GM19099 (cell line): ENCODE results near the gene LENG9.

Experiments
- POLR2A ChIP-seq: IDR thresholded peaks from 3 replicates; pipeline ENCODE4 v1.6.1; 2011; ENCODE audit warnings: low read depth; ENCODE audit not compliant: insufficient read length; ENCODE audit errors: extremely low read depth

Gene LENG9

DNA sequence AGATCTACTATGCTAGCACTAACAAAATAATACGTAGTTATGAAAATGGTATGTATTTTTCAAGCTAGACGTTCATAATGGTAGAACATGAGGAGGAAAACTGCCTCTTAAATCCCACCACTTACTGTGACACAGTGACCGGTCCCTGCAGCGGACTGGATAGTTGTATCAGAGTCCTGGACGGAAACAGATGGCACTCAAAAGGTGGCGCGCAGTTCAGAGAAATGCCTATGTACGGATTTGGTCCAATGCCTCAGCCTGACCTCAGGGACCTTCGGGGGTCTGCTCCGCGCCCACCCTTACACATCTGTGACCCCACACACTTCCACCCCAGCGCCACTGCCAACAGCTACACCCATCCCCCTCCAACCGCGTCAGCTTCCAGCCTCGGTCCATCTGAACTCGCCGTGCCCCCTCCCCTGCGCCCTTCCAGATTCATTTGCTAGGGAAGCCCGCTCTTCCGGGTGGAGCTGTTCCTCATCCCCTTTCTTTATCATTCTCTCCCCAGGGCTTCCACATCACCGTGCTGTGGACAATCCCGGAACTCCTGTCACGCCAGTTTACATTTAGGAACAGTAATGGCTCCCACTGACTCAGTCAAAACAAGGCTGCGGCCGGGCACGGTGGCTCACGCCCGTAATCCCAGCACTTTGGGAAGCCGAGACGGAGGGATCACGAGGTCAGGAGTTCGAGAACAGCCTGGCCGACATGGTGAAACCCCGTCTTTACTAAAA lies 15.4 kb downstream of the LENG9 start:
- no peak for TF ChIP-seq POLR2A

DNA sequence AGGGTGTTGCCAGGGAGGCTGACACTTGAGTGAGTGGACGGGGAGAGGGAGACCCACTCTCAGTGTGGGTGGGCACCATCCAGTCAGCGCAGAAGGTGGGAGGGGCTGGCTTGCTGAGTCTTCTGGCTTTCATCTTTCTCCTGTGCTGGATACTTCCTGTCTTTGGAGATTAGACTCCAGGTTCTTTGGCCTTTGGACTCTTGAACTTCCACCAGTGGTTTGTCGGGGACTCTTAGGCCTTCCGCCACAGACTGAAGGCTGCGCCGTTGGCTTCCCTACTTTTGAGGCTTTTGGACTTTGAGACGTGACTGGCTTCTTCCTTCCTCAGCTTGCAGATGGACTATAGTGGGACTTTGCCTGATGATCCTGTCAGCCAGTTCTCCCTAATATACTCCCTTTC lies 18.8 kb downstream of the LENG9 start:
- no peak for TF ChIP-seq POLR2A

DNA sequence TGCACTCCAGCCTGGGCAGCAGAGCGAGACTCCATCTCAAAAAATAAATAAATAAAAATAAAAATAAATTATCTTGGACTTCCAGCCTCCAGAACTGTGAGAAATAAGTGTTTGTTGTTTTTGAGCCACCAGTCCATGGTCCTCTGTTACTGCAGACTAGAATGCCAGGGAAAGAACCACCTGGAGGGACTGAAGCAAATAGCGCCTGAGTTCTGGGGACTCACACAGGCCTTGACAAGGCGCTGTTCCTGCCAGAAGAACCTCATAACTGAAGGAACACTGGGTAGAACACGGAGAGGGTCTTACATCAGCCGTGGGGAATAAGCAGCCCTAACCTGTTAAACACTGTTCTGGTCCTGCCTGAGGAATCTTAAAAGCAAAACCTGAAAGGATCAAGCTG lies 22.9 kb downstream of the LENG9 start:
- no peak for TF ChIP-seq POLR2A

DNA sequence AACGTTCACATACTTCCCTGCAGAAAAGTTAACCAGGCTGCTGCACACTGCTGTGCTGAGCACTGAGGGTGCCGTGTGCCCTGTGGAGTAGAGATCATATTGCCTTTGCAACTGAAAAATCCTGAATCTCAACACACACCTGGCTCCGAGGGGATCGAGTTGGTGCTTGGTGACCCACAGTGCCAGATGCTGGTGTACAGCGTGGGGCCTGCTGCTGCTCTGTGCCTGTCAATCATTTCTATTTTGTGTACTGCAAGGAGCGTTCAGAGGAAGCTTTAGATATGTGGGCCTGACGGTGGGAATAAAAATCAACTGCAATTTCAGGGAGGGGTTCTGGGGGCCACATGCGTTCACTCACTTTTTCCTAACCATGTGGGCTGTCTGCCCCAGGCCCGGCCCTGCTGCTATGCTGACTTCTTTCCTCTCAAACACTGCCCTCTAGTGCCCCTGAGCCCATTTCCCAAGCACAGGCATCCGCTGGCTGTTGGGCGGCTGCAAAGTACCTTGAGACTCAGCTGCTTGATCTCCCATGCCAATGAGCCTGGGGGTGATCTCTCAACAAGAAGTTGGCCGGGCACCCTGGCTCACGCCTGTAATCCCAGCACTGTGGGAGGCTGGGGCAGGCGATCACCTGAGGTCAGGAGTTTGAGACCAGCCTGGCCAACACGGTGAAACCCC lies 24.3 kb downstream of the LENG9 start:
- TF ChIP-seq POLR2A: no peak

DNA sequence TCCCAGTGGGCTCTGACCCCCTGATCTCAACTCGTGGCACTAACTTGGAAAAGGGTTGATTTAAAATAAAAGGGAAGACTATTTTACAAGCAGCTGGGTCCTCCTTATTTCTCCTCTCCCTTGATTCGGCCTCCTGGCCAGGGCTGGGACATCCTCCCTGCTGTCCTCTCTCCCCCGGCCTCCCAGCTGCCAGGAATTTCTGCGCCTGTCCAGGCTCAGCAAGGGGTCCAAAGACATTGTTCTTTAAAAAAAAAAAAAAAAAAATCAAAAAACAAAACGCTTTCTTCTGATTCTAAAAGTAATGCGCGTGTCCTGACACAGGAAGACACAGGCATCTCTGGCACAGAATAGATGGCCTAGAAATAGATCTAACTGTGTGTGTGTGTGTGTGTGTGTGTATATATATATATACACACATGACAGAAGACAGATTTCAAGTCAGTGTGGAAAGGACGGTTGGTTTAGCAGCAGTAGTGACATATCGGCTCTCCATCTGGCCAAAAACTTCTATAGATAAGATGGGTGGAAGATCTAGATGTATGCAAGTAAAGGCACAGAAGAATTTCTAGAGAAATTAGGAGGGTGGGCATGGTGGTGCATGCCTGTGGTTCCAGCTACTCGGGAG lies 26.8 kb downstream of the LENG9 start:
- no peak for TF ChIP-seq POLR2A

DNA sequence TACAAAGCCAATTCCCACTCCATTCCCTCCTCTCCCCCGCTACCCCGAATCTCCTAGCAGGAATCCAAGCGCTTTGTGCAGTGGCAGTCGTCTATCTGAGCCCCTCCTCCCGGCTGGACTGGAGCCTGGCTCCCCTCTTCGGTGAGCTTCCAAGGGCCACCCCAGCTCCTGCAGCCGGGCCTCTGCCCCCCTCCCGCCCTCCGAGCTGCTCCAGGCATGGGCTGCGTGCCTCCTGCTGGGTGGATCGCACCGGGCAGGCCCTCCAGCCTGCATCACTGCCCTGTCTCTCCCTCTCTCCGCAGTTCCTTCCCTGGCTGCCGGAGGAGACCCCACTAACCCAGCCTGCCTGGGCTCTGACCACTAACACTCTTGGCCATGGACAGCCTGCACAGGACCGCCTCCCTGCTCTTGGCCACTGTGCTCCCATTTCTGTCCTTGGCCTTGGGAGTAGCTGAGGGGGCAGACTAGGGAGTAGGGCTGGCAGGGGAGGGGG lies 27.5 kb downstream of the LENG9 start:
- no peak for TF ChIP-seq POLR2A

DNA sequence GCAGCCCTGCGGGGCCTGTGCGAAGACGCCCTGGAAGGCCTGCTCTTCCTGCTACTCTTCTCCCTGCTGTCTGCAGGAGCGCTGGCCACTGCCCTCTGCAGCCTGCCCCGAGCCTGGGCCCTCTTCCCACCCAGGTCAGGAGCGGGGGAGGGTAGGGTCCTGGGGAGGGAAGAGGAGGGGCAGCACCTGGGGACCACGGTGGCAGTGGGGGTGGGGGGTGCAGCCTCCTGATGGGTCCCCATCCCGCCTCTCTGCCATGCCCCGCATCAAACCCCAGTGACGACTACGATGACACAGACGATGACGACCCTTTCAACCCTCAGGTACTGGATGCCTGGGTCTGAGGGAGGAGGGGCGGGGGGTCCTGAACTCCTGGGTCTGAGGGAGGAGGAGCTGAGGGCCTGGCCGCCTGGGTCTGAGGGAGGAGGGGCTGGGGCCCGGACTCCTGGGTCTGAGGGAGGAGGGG lies 28.0 kb downstream of the LENG9 start:
- no peak for TF ChIP-seq POLR2A

DNA sequence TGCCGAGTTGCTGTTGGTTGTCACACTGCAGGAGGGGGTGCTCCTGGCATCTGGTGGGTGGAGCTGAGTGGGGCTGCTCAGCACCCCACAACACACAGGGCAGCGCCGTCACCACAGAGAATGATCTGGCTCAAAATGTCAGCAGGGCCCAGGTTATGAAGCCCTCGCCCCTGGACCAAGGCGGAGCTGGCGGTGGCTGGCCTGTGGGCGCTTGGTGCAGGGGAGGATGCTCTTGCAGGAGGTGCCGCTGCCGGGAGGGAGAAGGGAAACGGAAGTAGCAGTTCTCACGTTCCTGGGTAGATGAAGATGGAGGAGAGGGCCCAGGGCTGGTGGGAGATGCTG lies 28.7 kb downstream of the LENG9 start:
- no peak for TF ChIP-seq POLR2A

DNA sequence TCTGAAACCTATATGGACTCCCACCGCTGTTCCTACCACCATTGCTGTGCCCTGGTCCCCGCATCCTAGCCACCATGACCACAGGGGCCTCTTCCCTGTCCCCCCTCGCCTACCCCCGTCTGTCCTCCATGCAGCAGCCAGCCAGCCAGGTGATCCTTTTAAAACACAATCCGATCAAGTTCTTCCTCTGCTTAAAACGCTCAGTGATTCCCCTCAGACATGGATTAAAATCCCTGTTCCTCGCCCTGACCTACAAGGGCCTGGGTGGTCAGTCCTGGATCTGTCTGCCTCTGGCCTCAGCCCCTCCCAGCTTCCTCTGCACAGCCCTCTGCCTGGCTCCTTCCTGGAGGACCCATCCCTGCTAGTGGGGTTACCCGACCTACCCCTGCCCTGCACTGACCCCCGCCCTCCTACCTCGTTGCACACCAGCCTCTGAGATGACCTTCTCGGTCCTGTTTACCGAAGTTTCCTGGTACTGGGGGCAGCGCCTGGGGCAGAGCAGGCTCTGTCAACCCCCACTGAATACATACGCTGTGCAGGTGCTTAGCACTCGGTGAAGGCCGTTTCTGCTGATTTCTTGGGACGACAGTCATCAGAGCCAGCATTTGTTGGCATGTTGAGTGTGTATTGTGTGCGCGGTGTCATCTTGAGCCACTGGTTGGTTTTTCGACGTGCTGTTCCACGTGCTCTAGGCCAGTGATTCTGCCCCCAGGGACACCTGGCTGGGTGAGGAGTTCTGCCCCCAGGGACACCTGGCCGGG lies 29.3 kb downstream of the LENG9 start:
- TF ChIP-seq POLR2A: no peak

DNA sequence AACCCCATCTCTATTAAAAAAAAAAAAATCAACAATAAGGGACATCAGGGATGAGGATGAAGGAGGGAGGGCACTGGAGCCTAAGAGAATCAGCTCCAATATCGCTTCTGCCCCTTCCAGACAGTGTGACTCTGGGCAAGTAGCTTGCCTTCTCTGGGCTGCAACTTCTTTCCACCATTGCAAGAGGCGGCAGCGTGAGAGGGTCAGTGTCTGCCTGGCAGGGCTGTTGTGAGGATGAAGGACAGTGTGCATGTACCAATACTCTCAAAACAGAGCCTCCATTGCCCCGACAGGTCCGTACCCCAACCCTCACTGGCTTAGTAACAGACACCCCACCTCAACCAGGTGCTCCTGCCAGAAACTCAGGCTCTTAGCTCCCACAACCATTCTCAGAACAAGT lies 29.9 kb downstream of the LENG9 start:
- no peak for TF ChIP-seq POLR2A

DNA sequence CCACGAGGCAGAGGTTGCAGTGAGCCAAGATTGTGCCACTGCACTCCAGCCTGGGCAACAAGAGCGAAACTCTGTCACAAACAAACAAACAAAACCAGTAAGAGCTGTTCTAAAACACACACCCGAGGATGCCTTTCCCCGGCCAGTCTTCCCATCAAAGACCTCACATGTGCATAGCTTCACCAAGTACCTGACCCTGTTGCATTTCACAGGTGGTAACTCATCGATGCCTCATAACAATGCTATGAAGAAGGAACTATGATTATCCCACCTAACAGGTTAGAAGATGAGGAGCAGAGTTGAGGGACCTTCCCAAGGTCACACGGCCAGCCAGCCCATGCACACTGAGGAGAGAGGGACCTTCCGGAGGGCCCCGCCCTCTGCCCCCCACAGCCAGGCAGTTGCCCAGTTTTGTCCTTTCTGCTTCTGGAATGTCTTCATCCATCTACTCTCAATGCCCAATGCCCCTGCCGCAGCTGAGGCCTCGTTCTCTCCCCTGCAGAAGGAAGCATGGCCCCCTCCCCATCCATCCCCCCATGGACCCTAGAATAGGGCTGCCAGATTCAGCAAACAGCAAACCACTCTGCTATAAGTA lies 31.3 kb downstream of the LENG9 start:
- TF ChIP-seq POLR2A: no peak

DNA sequence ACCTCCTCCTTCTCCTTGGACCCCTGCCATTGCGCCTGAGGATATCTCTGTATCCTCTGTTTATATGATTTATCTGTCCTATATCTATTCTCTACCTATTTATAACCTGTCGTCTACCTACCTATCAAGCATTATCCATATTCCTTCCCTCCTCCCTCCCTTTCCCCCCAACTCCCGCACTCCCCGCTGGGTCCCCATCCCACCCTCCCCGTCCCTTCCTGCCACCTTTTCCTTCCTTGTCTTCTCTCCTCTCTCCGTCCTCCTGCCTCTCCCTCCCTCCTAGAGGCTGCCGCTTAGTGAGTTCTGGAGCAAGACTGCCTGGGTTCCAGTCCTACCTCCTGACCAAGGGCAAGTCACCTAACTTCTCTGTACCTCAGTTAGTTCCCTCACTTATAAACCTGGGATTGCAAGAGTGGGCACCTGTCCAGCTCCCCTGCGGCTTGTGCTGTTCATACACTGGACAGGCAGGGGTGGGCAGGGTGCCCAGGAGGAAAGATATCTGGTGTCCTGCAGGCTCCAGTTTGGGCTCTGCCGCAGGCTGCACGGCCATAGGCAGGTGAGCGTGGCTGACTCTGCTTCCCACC lies 32.2 kb downstream of the LENG9 start:
- no peak for TF ChIP-seq POLR2A

DNA sequence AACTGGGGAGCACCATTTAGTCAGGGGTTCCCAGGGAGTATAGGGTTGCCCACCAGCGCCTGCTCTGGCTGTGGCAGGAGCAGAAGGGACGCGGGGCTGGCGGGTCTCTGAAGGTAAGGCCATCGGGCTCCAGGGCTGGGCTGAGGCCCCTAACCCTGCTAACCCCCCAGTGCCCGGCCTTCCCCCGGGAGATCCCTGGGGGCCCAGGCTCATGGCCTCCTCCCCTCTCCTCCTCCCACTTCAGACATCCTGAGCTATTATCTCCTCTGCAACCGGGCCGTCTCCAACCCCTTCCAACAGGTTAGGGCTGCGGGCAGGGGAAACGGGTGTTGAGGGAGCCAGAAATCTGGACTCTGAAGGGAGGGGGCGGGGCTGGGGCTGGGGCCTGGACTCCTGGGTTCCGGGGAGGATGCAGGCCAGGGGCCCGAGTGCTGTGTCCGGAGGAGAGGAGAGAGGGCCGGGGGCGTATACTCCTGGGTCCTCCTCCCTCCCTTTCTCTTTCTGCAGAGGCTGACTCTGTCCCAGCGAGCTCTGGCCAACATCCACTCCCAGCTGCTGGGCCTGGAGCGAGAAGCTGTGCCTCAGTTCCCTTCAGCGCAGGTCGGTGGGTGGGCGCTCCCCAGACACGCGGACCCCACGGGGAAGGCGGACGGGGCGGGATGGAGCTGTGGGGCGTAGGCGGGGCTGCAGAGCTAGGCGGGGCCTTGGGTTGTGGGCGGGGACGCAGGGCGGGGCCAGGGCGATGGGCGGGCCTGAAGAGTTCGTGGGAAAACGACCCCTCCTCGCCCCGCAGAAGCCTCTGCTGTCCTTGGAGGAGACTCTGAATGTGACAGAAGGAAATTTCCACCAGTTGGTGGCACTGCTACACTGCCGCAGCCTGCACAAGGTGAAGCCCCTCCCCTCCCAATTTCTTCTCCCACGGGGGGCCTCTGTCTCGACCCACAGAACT lies 33.0 kb downstream of the LENG9 start:
- no peak for TF ChIP-seq POLR2A
